GM19351 (cell line): Measurements from ENCODE around the gene PRR7.

Experiments
- ATAC-seq: cut with Tn5 transposase; IDR thresholded peaks from one replicate; pipeline ENCODE4 v1.9.1; 2021; ENCODE audit warnings: mild to moderate bottlenecking, moderate library complexity; ENCODE audit not compliant: unreplicated experiment

PRR7 gene

DNA sequence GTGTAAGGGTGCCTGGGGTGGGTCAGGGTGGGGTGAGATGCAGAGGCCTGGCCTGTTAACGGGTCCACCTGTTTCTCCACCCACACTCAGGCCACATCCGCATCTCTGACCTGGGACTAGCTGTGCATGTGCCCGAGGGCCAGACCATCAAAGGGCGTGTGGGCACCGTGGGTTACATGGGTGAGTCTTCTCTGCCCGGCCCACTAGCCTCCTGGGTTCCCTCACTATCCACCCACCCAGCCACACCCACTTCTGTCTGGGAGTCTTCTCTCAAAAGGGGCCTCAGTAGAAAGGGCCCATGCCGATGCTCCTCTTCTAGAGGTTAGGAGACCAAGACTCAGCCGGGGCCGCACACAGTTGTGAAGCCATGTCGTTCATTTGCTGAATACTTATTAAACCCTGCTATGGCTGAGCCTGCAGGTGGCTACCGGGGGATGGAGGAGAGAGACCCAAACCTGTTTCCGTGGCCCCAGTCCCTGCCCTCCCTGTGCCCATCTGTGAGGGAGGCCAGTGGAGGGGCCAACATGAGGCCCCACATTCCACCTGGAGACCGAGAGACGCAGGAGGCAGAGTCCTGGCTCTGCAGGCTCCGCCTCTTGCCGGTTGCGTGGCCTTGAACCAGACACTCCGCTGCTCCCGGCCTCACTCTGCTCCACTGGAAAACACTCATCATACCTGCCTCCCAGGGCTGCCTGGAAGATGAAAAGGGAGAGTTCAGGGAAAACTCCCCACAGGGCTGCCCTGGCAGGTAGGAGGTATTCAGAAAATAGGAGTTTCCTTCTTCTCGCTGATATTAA, 11.5 kb upstream of the PRR7 start:
- no peak for ATAC-seq

DNA sequence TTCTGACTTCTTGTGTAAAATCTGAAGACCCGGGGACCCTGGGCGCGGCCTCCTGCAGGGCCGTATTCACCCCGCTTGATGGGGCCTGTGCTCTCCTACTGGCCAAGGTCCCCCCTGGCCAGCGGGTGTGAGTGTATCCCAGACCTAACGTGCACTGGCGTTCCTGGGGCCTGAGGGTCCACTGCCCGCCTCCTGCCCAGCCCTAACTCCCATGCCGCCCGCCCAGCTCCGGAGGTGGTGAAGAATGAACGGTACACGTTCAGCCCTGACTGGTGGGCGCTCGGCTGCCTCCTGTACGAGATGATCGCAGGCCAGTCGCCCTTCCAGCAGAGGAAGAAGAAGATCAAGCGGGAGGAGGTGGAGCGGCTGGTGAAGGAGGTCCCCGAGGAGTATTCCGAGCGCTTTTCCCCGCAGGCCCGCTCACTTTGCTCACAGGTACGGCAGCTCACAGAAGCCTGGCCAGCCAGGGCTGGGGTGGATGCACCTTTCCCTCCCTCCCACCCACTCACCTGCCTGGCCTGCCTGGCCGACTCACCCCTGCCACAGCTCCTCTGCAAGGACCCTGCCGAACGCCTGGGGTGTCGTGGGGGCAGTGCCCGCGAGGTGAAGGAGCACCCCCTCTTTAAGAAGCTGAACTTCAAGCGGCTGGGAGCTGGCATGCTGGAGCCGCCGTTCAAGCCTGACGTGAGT, 10.6 kb upstream of the PRR7 start:
- ATAC-seq, result no peak

DNA sequence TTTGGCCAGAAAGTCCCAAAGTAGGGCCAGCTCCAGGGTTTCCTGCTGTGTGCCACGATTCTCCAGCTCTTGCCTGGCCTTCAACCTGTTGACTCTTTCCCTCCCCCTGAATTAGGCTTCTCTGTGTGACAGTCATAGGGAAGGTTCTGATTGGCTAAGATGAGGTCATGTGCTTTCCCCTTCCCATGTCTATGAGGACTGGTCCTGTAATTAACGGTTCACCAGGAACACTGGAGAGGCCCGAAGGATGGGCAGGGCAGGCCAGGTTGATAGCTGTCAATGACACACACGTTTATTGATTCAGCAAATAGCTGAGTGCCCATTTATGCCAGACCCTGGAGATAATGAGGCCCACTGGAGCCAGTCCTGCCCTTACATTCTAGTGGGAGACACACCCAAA, 9.0 kb upstream of the PRR7 start:
- no peak for ATAC-seq

DNA sequence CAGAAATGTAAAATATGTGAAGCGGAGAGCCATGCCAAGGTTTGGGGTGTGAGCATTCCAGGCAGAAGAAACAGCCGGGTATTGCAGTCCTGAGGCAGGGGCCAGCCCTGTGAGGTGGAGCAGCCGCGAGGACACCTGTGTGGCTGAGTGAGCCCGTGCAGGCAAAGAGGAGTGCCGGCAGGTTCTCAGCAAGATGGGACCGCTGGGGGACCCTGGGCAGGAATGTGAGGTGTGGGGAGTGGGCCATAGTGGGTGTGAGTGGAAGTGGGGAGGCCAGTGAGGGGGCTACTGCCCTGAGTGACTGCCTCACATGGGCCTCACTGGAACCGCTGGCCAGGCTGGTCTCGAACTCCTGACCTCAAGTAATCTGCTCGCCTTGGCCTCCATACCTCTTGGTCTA, 8.1 kb upstream of the PRR7 start:
- ATAC-seq, result no peak

DNA sequence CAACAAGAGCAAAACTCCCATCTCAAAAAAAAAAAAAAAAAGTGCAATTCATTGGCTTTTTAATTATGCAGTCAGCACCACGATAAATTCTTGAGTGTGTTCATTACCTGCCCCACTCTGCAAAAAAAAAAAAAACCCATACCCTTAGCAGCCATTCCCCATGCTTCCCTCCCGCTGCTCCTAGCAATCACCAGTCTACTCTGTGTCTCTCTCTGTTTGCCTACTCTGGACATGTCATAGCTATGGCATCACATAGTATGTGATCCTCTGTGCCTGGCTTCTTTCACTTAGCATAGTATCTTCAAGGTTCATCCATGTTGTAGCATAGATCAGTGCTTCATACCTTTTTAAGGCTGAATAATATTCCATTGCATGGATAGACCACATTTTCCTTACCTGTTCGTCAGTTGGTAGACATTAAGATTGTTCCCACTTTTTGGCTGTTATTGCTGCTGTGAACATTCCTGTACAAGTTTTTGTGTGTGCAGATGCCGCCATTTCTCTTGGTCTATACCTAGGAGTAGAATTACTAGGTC, 7.0 kb upstream of the PRR7 start:
- no peak for ATAC-seq

DNA sequence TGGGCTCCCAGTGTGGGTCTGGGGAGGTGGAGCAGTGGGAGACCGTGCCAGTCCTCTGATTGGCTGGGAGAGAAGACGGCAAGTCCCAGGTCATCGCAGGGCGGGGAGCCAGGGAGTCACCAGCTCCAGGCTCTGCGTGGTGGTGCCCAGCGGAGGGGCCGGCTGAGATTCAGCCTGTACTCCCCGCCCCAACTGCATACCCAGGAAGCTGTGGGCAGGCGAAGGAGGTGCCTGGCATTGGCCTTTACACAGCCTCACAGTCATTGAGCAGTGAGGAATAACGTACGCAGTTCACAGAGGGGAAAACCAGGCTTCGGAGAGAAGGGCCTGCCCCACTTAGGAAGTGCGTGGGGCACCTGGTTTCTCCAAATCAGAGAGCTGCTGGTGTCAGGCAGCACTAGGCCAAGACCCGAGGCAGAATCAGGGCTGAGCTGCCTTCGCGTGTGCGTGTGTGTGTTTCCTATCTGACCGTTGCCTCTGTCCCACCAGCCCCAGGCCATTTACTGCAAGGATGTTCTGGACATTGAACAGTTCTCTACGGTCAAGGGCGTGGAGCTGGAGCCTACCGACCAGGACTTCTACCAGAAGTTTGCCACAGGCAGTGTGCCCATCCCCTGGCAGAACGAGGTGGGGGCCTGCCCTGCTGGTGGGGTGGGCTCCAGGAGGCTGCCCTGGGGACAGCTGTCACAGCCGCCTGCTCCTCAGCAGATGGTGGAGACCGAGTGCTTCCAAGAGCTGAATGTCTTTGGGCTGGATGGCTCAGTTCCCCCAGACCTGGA, 6.2 kb upstream of the PRR7 start:
- ATAC-seq, result no peak

DNA sequence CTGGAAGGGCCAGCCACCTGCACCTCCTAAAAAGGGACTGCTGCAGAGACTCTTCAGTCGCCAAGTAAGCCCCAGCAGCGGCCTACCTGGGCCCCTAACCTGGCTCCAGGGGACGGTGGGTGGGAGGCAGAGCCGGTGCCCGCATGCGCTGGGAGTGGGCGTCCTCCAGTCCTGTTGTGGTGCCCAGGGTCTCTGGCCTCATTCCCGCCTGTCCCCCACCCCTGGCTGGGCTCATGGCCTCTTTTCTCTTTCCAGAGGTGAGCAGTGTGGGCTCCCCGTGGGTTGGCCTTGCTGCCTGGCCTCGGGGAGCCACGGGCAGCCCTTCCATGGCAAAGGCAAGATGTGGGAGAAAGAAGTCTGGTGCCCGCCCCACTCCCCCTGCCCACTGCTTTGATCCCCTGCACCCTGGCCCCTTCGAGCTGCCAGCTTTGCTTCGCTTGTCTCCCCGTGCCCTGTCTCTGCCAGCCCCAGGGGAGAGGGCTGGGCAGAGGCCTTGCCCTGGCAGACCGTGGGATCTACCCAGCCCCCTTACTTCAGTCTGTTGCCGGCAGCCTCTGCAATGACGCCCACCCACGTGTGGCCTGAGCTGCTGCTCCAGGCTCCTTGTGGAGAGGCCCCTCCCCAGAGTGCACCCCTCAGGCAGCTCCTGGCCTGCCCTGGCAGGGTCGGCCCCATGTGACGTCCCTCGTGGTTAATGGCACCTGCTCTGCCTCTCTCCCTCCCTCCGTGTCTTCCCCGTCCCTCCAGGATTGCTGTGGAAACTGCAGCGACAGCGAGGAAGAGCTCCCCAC, 5.4 kb upstream of the PRR7 start:
- no peak for ATAC-seq

DNA sequence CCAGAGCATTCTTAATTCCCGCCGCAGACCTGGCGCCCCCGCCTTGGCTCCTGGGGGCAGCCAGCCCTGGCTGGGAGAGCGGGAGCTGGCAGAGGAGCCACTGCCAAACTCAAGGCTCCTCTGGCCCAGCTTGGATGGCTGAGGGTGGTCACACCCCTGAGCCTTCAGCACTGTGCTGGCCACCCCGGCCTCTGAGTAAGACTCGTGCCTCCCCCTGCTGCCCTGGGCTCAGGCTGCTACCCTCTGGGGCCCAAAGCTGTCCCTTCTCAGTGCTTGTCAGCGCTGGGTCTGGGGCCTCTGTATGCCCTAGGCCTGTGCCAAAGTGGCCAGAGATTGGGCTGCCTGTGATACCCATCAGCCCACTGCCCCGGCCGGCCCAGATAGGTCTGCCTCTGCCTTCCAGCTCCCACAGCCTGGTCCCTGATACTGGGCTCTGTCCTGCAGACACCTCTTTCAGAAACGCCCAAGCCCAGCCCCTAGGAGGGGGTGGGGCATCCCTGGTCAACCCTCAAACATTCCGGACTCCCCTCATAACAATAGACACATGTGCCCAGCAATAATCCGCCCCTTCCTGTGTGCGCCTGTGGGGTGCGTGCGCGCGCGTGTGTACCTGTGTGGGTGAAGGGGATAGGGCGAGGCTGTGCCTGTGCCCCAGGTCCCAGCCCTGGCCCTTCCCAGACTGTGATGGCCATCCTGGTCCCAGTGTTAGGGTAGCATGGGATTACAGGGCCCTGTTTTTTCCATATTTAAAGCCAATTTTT, 4.4 kb upstream of the PRR7 start:
- no peak for ATAC-seq

DNA sequence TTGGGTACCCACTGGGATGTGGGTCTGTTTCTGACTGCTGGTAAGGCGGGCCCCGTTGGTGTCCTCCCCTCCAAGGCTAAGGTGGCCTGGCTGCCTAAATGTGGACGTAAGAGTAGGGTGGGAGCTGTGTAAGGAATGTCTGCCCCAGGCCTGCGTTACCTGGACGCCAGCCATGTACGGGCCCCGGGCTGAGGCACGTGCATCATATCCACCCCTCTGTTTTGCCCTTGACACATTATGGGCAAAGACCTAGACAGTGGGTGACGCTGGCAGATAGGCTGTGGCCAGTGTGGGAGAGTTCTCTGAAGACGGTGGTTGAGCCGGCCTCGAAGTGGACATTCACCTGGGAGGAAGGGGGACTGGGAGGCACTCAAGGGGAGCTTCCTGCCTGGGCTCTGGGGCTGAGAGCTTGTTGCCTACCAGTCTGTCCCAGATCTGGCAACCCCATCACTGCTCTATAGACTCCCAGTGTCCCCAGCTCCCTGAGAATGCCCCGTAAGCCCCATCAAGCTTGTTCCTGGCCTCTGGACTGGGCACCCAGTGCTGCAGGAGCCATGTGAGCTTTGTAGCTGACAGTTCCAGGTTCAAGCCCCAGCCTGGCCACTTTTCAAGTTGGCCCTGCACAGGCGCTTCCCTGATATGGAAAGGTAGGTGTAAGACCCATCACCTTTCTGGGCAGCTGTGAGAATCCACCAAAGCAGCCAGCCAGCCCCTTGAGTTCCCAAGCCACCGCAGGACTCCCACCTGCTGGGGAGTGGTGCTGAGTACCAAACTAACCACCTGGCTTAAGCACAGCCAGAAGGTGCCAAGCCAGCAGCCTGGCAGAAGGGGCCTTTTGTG, 3.2 kb upstream of the PRR7 start:
- no peak for ATAC-seq

DNA sequence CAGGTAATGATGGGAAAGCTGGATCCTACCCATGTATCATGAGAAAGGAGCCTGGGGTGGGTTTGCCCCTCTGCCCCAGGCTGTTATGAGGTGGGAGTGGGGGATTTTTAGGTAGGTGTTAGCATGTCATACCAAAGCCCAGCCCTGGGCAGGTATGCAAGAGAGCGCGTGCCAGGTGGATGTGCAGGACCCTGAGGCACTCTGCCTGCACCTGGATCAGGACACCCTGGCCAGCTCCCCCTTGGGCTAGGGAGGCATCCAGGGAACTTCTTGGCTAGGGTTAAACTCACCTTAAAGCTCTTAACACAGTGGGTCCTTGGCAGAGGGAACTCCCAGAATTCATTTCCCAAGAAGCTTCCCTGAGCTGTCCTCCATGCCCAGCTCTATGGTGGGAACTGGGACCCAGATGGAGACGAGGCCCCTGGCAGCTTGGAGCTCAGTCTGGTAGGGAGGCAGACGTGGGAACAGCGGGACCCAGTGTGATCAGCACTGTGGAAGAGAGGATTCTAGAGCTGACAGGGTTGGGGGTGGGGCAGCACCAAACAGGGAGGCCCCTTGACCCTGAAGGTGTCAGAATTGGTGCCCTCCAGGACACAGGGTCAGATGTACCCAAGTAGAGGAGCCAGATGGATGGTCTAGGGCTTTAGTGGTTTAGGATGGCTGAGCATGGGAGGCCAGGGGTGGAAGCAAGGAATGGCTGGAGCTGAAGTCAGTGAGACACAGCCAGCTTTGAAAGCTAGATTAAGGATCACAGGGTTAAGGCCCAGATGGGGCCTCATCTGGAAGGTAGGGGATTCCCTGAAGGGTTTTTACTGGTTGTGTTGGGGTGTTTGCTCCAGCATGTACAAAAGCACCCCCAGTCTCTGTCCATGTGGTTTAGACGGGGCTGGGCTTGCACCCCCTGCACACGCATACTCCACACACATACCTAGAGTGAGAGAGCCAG, 2.2 kb upstream of the PRR7 start:
- ATAC-seq, result no peak

DNA sequence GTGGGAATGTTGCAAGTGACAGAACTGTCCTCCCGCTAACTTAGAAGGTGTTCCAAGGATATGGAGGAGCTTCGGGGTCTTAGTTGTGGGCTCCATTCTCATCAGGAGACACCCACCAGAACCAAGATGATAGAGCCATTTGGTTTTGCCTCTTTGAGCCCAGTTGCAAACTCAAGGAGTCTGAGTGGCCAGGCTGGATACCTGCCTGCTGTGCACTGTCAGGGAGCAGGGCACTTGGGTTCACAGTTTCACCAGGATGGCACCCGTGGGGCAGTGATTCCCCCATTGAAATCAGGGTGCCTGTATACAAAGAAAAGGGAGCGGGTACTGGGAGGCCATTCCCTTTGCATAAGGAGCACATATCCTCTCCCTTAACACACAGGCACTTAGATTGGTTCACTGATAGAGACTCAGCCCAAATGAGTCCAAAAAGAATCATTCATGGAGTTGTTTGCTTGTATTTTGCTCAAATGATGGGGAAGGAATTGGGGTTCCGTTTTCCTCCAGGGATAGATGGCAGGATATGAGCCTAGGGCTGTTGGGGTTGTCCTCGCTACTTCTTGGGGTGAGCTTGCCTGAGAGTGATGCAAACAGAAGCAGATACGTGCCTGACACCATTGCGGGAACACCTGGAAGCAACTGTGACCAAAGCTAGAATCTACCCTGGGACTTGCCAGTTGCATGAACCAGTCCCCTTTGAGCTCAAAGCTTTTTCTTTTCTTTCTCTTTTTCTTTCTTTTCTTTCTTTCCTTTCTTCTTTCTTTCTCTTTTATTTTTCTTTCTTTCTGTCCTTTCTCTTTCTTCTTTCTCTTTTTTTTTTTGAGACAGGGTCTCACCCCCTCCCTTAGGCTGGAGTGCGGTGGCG, 1.3 kb upstream of the PRR7 start:
- no peak for ATAC-seq

DNA sequence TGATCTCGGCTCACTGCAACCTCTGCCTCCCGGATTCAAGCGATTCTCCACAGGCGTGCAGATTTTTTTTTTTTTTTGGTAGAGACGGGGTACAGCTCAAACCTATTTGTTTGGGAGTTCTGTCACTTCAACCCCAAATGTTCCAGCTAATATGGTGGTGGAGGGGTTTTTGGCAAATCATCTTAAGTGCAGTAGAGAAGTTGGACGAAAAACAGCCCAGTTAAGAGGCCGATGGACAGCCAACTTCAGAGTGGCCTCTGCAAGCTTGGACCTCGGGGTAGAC, 756 bp upstream of the PRR7 start:
- ATAC-seq, result no peak

DNA sequence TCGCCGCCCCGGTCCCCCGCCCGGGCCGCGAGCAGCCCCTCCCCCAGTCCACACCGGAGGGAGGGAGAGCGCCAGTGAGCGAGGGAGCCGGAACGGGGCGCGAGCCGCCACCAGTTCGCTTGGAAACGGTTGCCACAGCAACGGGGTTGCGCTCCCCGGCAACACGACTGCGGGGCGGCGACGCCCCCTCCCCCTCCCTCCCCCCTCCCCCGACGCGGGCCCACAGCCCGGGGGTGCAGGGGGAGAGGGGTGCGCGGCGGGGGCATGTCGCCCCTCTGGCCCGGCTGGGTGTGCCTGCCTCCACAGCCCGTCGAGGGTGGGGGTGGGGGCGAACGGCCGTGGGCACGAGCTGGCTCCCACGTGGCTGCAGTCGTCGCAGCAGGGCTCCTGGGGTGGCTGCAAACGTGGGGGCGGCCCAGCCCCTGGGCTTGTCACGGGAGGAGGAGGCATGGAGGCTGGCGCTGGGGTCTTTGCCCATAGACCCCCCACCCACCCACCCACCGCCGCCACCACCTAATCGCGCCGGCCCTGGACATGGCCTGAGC, 524 bp downstream of the PRR7 start:
- ATAC-seq, result peak; percentile 47

DNA sequence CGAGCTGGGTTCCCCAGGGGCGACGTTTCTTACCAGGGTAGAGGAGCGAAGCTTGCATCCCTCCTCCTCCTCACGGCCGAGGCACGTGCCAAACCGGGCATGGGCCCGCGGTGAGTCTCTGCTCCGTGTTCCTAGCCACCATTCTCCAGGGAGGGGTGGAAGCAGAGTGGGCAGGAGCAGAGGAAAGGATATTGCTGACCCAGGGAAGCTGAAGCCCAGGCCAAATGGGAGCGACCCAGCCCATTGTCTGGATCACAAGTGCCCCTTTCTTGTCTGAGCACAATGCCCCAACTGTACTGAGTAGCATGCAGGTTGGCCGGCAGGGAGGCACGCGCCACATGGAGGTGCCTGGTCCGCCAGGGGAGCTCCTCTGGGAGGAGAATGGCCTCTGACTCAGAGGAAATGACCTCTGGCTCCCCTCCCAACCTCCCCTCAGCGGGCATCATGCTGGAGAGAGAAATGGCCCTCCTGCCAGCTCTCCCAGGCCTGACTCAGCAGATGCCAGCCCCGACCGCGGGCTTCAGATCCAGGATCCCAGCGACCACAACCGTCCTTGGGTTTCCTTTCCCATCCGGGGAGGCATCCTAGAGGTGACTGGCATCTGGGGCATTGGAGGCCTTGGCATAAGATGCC, 1.1 kb downstream of the PRR7 start:
- ATAC-seq, result no peak

DNA sequence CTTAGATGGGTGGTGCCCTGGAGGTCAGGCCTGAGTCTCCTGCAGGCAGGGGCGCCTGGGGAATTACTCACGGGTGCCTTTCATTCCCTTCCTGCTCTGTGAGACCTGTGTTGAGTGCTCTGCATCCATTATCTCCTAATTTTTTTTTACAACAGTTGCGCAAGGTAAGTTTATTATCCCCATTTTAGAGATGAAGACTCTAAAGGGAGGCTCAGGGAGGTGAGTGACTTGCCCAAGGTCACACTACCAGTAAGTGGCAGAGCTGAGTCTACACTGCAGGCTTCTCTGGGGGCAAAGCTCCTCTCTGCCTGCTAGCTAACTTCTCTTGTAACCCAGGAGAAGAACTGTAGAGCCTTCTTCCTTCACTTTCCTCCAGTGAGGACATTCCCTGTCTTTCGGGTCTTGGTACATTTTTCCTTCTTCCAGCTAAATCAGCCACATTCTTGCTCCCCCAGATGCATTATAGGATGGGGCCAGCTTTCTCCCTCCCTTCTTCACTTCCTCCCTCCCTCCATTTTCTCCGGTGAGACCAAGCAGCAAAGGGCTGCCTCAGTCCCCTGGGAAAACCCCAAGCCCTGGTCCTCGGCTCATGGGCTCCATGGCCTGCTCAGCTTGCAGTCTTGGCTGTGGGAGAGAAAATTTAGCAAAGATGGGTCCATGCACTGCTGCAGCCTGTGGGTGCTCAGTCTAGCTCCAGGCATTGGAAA, 1.8 kb downstream of the PRR7 start:
- ATAC-seq, result no peak
